IMR-90 (cell line): ENCODE data around the gene ATG7. TPM values are rescaled to one million over a fixed set of nuclear protein-coding genes. Genes with fewer than 3 reads are reported as not detected.

Experiments used
- ATAC-seq: fragments of 200-7000 bp; cut with Tn5 transposase; 2 replicates; pipeline ENCODE4 v1.9.1; 2020; ENCODE audit warnings: low read depth, mild to moderate bottlenecking, moderate library complexity
- BruUV-seq: library from RNA; stranded (reverse); fragments of 400-500 nt; replicated peaks from 2 replicates; lab custom pipeline; 2021; lab: Mats Ljungman, UMichigan
- CTCF ChIA-PET: fragments of 300-600 bp; formaldehyde crosslinking; extraction: SDS; loops from one replicate; lab custom pipeline; 2021; ENCODE audit warnings: antibody characterized with exemption; lab: Yijun Ruan, JAX
- POLR2A ChIA-PET: fragments of 300-600 bp; sonication (Branson Sonifier 250); formaldehyde crosslinking; loops from one replicate; lab custom pipeline; 2022; ENCODE audit warnings: antibody characterized with exemption; ENCODE audit not compliant: unreplicated experiment; lab: Charles Lee
- DNase-seq: peaks from one replicate; pipeline ENCODE4 v3.0.0; 2013
- H2AFZ ChIP-seq: replicated peaks from 2 replicates; pipeline ENCODE3; 2013; ENCODE audit warnings: low read length, mild to moderate bottlenecking; ENCODE audit not compliant: poor library complexity
- H2AK5ac ChIP-seq: 2 replicates; pipeline ENCODE4 v1.6.1; 2013; ENCODE audit warnings: low read depth, low read length, inconsistent platforms
- H2AK9ac ChIP-seq: replicated peaks from 2 replicates; pipeline ENCODE3; 2013; ENCODE audit warnings: mild to moderate bottlenecking, low read depth, low read length, moderate library complexity; ENCODE audit not compliant: poor library complexity
- H2BK120ac ChIP-seq: 2 replicates; pipeline ENCODE4 v1.6.1; 2013; ENCODE audit warnings: low read depth, low read length, inconsistent platforms
- H2BK15ac ChIP-seq: 3 replicates; pipeline ENCODE4 v1.6.1; 2013; ENCODE audit warnings: low read depth, low read length, inconsistent platforms
- H2BK20ac ChIP-seq: 2 replicates; pipeline ENCODE4 v1.6.1; 2013; ENCODE audit warnings: low read depth, mild to moderate bottlenecking, inconsistent platforms, low read length, moderate library complexity
- H2BK5ac ChIP-seq: 2 replicates; pipeline ENCODE4 v1.6.1; 2013; ENCODE audit warnings: mild to moderate bottlenecking, low read depth, low read length, inconsistent platforms; ENCODE audit not compliant: poor library complexity, severe bottlenecking
- H3K14ac ChIP-seq: replicated peaks from 2 replicates; pipeline ENCODE4 v1.6.1; 2013; ENCODE audit warnings: low read depth, low read length, inconsistent platforms
- H3K18ac ChIP-seq: 2 replicates; pipeline ENCODE4 v1.6.1; 2013; ENCODE audit warnings: low read depth, low read length, control low read depth
- H3K23ac ChIP-seq: 2 replicates; pipeline ENCODE4 v1.6.1; 2013; ENCODE audit warnings: low read depth, low read length, inconsistent platforms
- H3K27ac ChIP-seq: 2 replicates; pipeline ENCODE4 v1.5.1; 2013; ENCODE audit warnings: mild to moderate bottlenecking, control low read depth, low read length; ENCODE audit not compliant: insufficient read depth
- H3K27me3 ChIP-seq: 2 replicates; pipeline ENCODE4 v1.6.1; 2013; ENCODE audit warnings: low read length; ENCODE audit not compliant: control insufficient read depth, insufficient read depth
- H3K36me3 ChIP-seq: 2 replicates; pipeline ENCODE4 v1.6.1; 2013; ENCODE audit warnings: low read length, mixed read lengths; ENCODE audit not compliant: control insufficient read depth, insufficient read depth
- H3K4ac ChIP-seq: 2 replicates; pipeline ENCODE4 v1.6.1; 2013; ENCODE audit warnings: low read depth, low read length, inconsistent platforms
- H3K4me1 ChIP-seq: 2 replicates; pipeline ENCODE4 v1.6.1; 2013; ENCODE audit warnings: low read length, mixed read lengths; ENCODE audit not compliant: control insufficient read depth, insufficient read depth
- H3K4me2 ChIP-seq: 2 replicates; pipeline ENCODE4 v1.6.1; 2013; ENCODE audit warnings: low read depth, mild to moderate bottlenecking, control low read depth, low read length, moderate library complexity
- H3K4me3 ChIP-seq: 2 replicates; pipeline ENCODE4 v1.5.1; 2013; ENCODE audit warnings: low read depth, mild to moderate bottlenecking, control low read depth, low read length, moderate library complexity; ENCODE audit not compliant: insufficient read depth
- H3K56ac ChIP-seq: 2 replicates; pipeline ENCODE4 v1.6.1; 2013; ENCODE audit warnings: low read length, inconsistent platforms; ENCODE audit not compliant: insufficient read depth; ENCODE audit errors: extremely low read depth
- H3K79me1 ChIP-seq, 2 experiments: 2 replicates each; pipeline ENCODE4 v1.6.1; 2013; ENCODE audit warnings: low read length in 2 of 2, inconsistent platforms in 1 of 2, low read depth in 1 of 2
- H3K9ac ChIP-seq: 2 replicates; pipeline ENCODE4 v1.6.1; 2013; ENCODE audit warnings: low read depth, low read length, control low read depth
- H3K9me1 ChIP-seq: 2 replicates; pipeline ENCODE4 v1.6.1; 2013; ENCODE audit warnings: low read length, inconsistent platforms; ENCODE audit not compliant: insufficient read depth
- H3K9me3 ChIP-seq: 2 replicates; pipeline ENCODE4 v1.6.1; 2013; ENCODE audit warnings: low read length; ENCODE audit not compliant: control insufficient read depth, insufficient read depth
- H4K20me1 ChIP-seq: 2 replicates; pipeline ENCODE4 v1.6.1; 2013; ENCODE audit warnings: low read length, inconsistent platforms; ENCODE audit not compliant: insufficient read depth
- H4K5ac ChIP-seq: 2 replicates; pipeline ENCODE4 v1.6.1; 2013; ENCODE audit warnings: mild to moderate bottlenecking, low read depth, low read length, control low read depth
- H4K8ac ChIP-seq, 2 experiments: 2 replicates each; pipeline ENCODE4 v1.6.1; 2013; ENCODE audit warnings: low read depth in 2 of 2, low read length in 2 of 2, control low read depth in 1 of 2, inconsistent platforms in 1 of 2
- H4K91ac ChIP-seq: 2 replicates; pipeline ENCODE4 v1.6.1; 2013; ENCODE audit warnings: low read depth, low read length, inconsistent platforms; ENCODE audit not compliant: insufficient read depth
- BHLHE40 ChIP-seq: fragments of 150-350 bp; IDR thresholded peaks from 2 replicates; pipeline ENCODE4 v1.6.1; 2016; ENCODE audit warnings: mild to moderate bottlenecking, low read depth, low read length
- CHD1 ChIP-seq: IDR thresholded peaks from 2 replicates; pipeline ENCODE4 v1.6.1; 2012; ENCODE audit warnings: low read depth, low read length, improper control_type of control experiment
- NFE2L2 ChIP-seq: fragments of 150-350 bp; IDR thresholded peaks from 2 replicates; pipeline ENCODE4 v1.6.1; 2016; ENCODE audit warnings: low read depth, mild to moderate bottlenecking, low read length
- USF2 ChIP-seq: fragments of 150-350 bp; IDR thresholded peaks from 2 replicates; pipeline ENCODE4 v1.6.1; 2017; ENCODE audit warnings: mild to moderate bottlenecking, antibody characterized with exemption, low read length, low read depth
- WGBS, 2 experiments: methylation state at CpG; one replicate each; pipeline versions ENCODE4 v1.1.5 to v1.1.7; 2013; ENCODE audit warnings: missing lambda C conversion rate in 2 of 2; ENCODE audit not compliant: insufficient read length in 1 of 2; ENCODE audit errors: extremely low coverage in 2 of 2; 5-methylcytosine and 5-hydroxymethylcytosine counted together
- dilution Hi-C: fragments of 300-500 bp; cut with HindIII; formaldehyde crosslinking; loops from one replicate; pipeline ENCODE4 v1.14.3; 2018; ENCODE audit warnings: low sequenced_read_pairs; ENCODE audit not compliant: unreplicated experiment
- in situ Hi-C: fragments of 300-500 bp; cut with MboI; formaldehyde crosslinking; loops from 3 replicates; pipeline ENCODE4 v1.14.3; 2019; ENCODE audit warnings: low sequenced_read_pairs, inconsistent platforms, mixed read lengths
- intact Hi-C: fragments of 100-400 bp; cut with micrococcal nuclease; formaldehyde crosslinking; loops from 2 replicates; pipeline ENCODE4 v1.10.0; 2022
- polyA plus RNA-seq, 3 experiments: library from polyadenylated mRNA; depleted of rRNA; stranded (reverse); fragments of >200 nt; gene quantifications; 2 replicates each; pipeline ENCODE4 v1.2.3, GENCODE V29; 2012; ENCODE audit warnings: low replicate concordance in 1 of 3
- total RNA-seq: library from RNA; depleted of rRNA; stranded (reverse); fragments of >200 nt; gene quantifications from 2 replicates; pipeline ENCODE4 v1.2.3, GENCODE V29; 2012

Gene ATG7
- total and polyA plus RNA-seq, 2 of the 4 experiments (the other 2 are of a cell fraction): 15.6 to 51.4 TPM

- peak overlapping the region; percentile 87 for H2BK20ac ChIP-seq
- WGBS, 2 experiments: no CpG with 5 or more reads among the region's 2 CpGs
- H3K23ac ChIP-seq: peak overlapping the region; percentile 84
- CTCF ChIA-PET: interaction anchor here (0.9 to 1.1 kb wide), 2 partner anchors 47 to 50 kb away, joined by 3 to 5 read pairs; no protein-coding TSS in a partner anchor
- DNase-seq: peak; percentile 51
- peak overlapping the region; percentile 23 to 74; a peak in 3 of 4 replicates for H4K8ac ChIP-seq
- POLR2A ChIA-PET: interaction anchor here (0.6 to 2.7 kb wide), 3 partner anchors 9 to 250 kb away, joined by 3 to 12 read pairs (median 4); no protein-coding TSS in a partner anchor
- TF ChIP-seq CHD1 (no peak), NFE2L2 (no peak), USF2 (no peak), BHLHE40 (no peak)
- H3K27me3 ChIP-seq: no peaks in the 10 kb centered on the region
- intact Hi-C loops: loop anchor here (2.0 kb wide), 2 partner anchors 49 to 133 kb away; partner anchors contain the start of gene HRH1
- dilution Hi-C loops: no loop called here
- peak overlapping the region; percentile 77; the same call in 1 of the 2 replicates for H4K5ac ChIP-seq
- H3K79me1 ChIP-seq: peaks cover 34 to 56% of the 10 kb centered on the region in 2 experiments
- no peak overlapping the region for H3K4me3 ChIP-seq
- peaks cover 35% of the 10 kb centered on the region for H3K9me1 ChIP-seq
- no peaks in the 10 kb centered on the region; the same call in 1 of the 2 replicates for H4K20me1 ChIP-seq
- H2AFZ ChIP-seq: no peak overlapping the region
- H3K9me3 ChIP-seq: no peaks in the 10 kb centered on the region
- no peaks in the 10 kb centered on the region for H3K36me3 ChIP-seq
- peak overlapping the region; percentile 99 for H2BK5ac ChIP-seq
- peak overlapping the region; percentile 89 for H3K56ac ChIP-seq
- peak overlapping the region; percentile 75 for H3K14ac ChIP-seq
- H2AK9ac ChIP-seq: no peak overlapping the region
- peak overlapping the region; percentile 78; the same call in 1 of the 2 replicates for H3K9ac ChIP-seq
- H4K91ac ChIP-seq: peak overlapping the region; percentile 87
- peak; percentile 24 for ATAC-seq
- peak overlapping the region; percentile 96 for H3K27ac ChIP-seq
- H3K4me1 ChIP-seq: peaks cover 29% of the 10 kb centered on the region
- no TSS peak for BruUV-seq
- H3K4me2 ChIP-seq: peak overlapping the region; percentile 66
- peak overlapping the region; percentile 79 for H2AK5ac ChIP-seq
- peak overlapping the region; percentile 84 for H3K18ac ChIP-seq
- in situ Hi-C loops: no loop called here
- H2BK120ac ChIP-seq: peak overlapping the region; percentile 88
- peak overlapping the region; percentile 87 for H3K4ac ChIP-seq
- peak overlapping the region; percentile 94 for H2BK15ac ChIP-seq
These were observed 15.9 kb downstream of the ATG7 start for GRCh38 chr3:11288021-11288491.
